Measurements from ENCODE around the gene PRSS38.

Gene PRSS38

DNA sequence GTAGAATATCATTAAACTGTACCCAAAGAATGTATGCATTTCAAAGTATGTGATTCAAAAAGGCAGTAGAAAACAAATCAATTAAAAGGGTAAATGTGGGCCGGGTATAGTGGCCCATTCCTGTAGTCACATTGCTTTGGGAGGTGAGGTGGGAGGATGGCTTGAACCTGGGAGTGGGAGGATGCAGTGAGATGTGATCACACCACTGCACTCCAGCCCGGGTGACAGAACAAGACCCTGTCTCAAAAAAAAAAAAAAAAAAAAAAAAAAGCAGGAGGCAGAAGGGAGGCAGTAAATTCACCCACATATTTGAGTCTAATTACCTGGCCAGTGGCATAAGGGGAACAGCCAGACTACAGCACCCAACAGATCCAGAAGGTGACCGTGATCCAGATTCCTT lies 17.9 kb upstream of the PRSS38 start:
- TF ChIP-seq EZH2phosphoT487 (IDR thresholded peaks at IDR 0.05; ENCODE audit: low read depth): no peak
- TF ChIP-seq, protein P1, sequence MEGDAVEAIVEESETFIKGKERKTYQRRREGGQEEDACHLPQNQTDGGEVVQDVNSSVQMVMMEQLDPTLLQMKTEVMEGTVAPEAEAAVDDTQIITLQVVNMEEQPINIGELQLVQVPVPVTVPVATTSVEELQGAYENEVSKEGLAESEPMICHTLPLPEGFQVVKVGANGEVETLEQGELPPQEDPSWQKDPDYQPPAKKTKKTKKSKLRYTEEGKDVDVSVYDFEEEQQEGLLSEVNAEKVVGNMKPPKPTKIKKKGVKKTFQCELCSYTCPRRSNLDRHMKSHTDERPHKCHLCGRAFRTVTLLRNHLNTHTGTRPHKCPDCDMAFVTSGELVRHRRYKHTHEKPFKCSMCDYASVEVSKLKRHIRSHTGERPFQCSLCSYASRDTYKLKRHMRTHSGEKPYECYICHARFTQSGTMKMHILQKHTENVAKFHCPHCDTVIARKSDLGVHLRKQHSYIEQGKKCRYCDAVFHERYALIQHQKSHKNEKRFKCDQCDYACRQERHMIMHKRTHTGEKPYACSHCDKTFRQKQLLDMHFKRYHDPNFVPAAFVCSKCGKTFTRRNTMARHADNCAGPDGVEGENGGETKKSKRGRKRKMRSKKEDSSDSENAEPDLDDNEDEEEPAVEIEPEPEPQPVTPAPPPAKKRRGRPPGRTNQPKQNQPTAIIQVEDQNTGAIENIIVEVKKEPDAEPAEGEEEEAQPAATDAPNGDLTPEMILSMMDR (IDR thresholded peaks at IDR 0.05; ENCODE audit: low read depth, low read length): no peak
- H3K36me3 ChIP-seq (replicated peaks; ENCODE audit: low read depth, low read length): no peaks in the 10 kb centered on the region
- H2AFZ ChIP-seq (ENCODE audit: low read depth, low read length): no peak overlapping the region
- H3K27ac ChIP-seq (ENCODE audit: low read length): no peak overlapping the region
- H4K20me1 ChIP-seq (ENCODE audit: insufficient read depth, low read length): no peaks in the 10 kb centered on the region
- H3K79me2 ChIP-seq (ENCODE audit: low read length): no peaks in the 10 kb centered on the region
- H3K4me2 ChIP-seq (ENCODE audit: low read length): no peak overlapping the region
- peaks cover 15% of the 10 kb centered on the region for H3K27me3 ChIP-seq (ENCODE audit: low read depth, low read length)
- no peaks in the 10 kb centered on the region for H3K4me1 ChIP-seq (ENCODE audit: low read length)
- no peak overlapping the region for H3K4me3 ChIP-seq (ENCODE audit: low read length)
- H3K9ac ChIP-seq (ENCODE audit: low read length): no peak overlapping the region
- no peaks in the 10 kb centered on the region for H3K9me3 ChIP-seq (ENCODE audit: insufficient read depth, low read length)

DNA sequence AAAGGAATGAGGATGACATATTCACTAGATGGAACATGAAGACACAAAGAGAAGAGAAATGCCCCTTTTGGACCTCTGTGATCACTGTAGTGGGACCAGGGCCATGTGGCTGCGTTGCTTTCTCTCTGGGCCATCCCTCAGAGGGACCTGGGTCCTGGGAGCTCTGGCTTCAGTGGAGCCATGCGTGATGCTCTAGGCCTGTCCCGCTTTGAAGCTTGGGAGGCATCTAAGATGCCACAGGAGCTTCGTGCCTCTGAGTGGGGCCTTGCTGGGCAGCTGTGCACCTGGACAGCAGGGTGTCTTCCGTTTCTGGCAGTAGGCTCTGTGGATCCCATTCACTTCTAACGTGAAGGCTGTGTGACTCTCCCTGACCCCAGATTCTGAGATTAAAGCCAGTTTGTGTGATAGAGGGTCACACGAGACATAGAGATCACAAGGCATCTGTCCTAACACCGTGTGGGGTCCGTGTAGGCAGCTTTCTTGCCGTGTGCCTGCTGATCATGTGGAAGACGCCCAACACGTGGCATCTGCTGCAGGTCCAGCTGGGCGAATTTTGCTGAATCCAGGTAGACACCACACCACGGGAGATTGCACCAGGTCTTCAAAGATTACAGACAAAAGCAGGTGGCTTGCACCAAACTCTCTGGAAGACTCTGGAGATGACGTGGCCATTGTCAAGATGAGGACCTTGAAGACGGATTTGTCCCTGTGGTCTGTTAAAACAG lies 17.2 kb upstream of the PRSS38 start:
- Histone ChIP-seq H3K27me3 (ENCODE audit: low read depth, low read length) (peaks cover 18% of the 10 kb centered on the region), H3K9me3 (ENCODE audit: insufficient read depth, low read length) (no peaks in the 10 kb centered on the region), H3K4me3 (ENCODE audit: low read length) (no peak overlapping the region), H4K20me1 (ENCODE audit: insufficient read depth, low read length) (no peaks in the 10 kb centered on the region), H3K4me1 (ENCODE audit: low read length) (no peaks in the 10 kb centered on the region), H3K79me2 (ENCODE audit: low read length) (no peaks in the 10 kb centered on the region), H3K27ac (ENCODE audit: low read length) (no peak overlapping the region), H3K4me2 (ENCODE audit: low read length) (no peak overlapping the region), H2AFZ (ENCODE audit: low read depth, low read length) (no peak overlapping the region), H3K36me3 (replicated peaks; ENCODE audit: low read depth, low read length) (no peaks in the 10 kb centered on the region), H3K9ac (ENCODE audit: low read length) (no peak overlapping the region)
- TF ChIP-seq EZH2phosphoT487 (IDR thresholded peaks at IDR 0.05; ENCODE audit: low read depth): no peak
- TF ChIP-seq, protein P1 (IDR thresholded peaks at IDR 0.05; ENCODE audit: low read depth, low read length): no peak

- H3K4me2 ChIP-seq (ENCODE audit: low read length): no peak overlapping the region
- H3K4me3 ChIP-seq (ENCODE audit: low read length): no peak overlapping the region
- no peak overlapping the region for H2AFZ ChIP-seq (ENCODE audit: low read depth, low read length)
- H3K79me2 ChIP-seq (ENCODE audit: low read length): no peaks in the 10 kb centered on the region
- TF ChIP-seq, protein P1 (IDR thresholded peaks at IDR 0.05; ENCODE audit: low read depth, low read length): no peak
- TF ChIP-seq EZH2phosphoT487 (IDR thresholded peaks at IDR 0.05; ENCODE audit: low read depth): no peak
- peaks cover 7% of the 10 kb centered on the region; the same call in 1 of the 2 replicates for H3K9me3 ChIP-seq (ENCODE audit: insufficient read depth, low read length)
- H3K27me3 ChIP-seq (ENCODE audit: low read depth, low read length): peaks cover 29% of the 10 kb centered on the region
- no peak overlapping the region for H3K9ac ChIP-seq (ENCODE audit: low read length)
- H3K27ac ChIP-seq (ENCODE audit: low read length): no peak overlapping the region
- no peaks in the 10 kb centered on the region for H4K20me1 ChIP-seq (ENCODE audit: insufficient read depth, low read length)
- no peaks in the 10 kb centered on the region for H3K36me3 ChIP-seq (replicated peaks; ENCODE audit: low read depth, low read length)
- no peaks in the 10 kb centered on the region for H3K4me1 ChIP-seq (ENCODE audit: low read length)
These were observed 15.7 kb upstream of the PRSS38 start for GRCh38 chr1:227799756-227800155.

- Histone ChIP-seq H4K20me1 (ENCODE audit: insufficient read depth, low read length) (no peaks in the 10 kb centered on the region), H3K27ac (ENCODE audit: low read length) (no peak overlapping the region), H3K9ac (ENCODE audit: low read length) (no peak overlapping the region), H3K9me3 (ENCODE audit: insufficient read depth, low read length) (peaks cover 10% of the 10 kb centered on the region; the same call in 1 of the 2 replicates), H3K27me3 (ENCODE audit: low read depth, low read length) (peaks cover 28% of the 10 kb centered on the region), H2AFZ (ENCODE audit: low read depth, low read length) (no peak overlapping the region), H3K4me3 (ENCODE audit: low read length) (no peak overlapping the region), H3K36me3 (replicated peaks; ENCODE audit: low read depth, low read length) (no peaks in the 10 kb centered on the region), H3K4me1 (ENCODE audit: low read length) (no peaks in the 10 kb centered on the region), H3K79me2 (ENCODE audit: low read length) (no peaks in the 10 kb centered on the region), H3K4me2 (ENCODE audit: low read length) (no peak overlapping the region)
- no peak for TF ChIP-seq EZH2phosphoT487 (IDR thresholded peaks at IDR 0.05; ENCODE audit: low read depth)
- TF ChIP-seq, protein P1 (IDR thresholded peaks at IDR 0.05; ENCODE audit: low read depth, low read length): no peak
These were observed 11.5 kb upstream of the PRSS38 start for GRCh38 chr1:227803933-227804332.

Data from OCI-LY3 (cell line).